Sigmoid colon (tissue), 4 donors: ENCODE data around the gene PPM1A.

Experiments used
- POLR2A ChIP-seq, 2 donors: fragments of 450-650 bp; IDR thresholded peaks; one replicate each; pipeline ENCODE4 v1.6.1; 2016; ENCODE audit warnings: antibody characterized with exemption in 2 of 2, mild to moderate bottlenecking in 2 of 2, moderate library complexity in 2 of 2
- POLR2AphosphoS5 ChIP-seq, 4 donors: sonication (generic); formaldehyde crosslinking; IDR thresholded peaks; one replicate each; pipeline ENCODE4 v1.6.1; 2017; ENCODE audit warnings: antibody characterized with exemption in 4 of 4

GRCh38 chr14:60329274-60329673, 80.3 kb downstream of the PPM1A start:
- TF ChIP-seq POLR2AphosphoS5 (IDR thresholded peaks at IDR 0.05) (no peak), POLR2A (IDR thresholded peaks at IDR 0.05) (no peak)
